GDM1 (cell line): ENCODE measurements around the gene RNF112.
"Not testable (repeated sequence)": the region's sequence is repeated elsewhere in the genome, so short reads cannot be mapped to it uniquely, and the experiment has no call there.

Experiments
- DNase-seq: peaks from one replicate; lab custom pipeline; 2025; lab: John Stamatoyannopoulos, UW

Gene RNF112

DNA sequence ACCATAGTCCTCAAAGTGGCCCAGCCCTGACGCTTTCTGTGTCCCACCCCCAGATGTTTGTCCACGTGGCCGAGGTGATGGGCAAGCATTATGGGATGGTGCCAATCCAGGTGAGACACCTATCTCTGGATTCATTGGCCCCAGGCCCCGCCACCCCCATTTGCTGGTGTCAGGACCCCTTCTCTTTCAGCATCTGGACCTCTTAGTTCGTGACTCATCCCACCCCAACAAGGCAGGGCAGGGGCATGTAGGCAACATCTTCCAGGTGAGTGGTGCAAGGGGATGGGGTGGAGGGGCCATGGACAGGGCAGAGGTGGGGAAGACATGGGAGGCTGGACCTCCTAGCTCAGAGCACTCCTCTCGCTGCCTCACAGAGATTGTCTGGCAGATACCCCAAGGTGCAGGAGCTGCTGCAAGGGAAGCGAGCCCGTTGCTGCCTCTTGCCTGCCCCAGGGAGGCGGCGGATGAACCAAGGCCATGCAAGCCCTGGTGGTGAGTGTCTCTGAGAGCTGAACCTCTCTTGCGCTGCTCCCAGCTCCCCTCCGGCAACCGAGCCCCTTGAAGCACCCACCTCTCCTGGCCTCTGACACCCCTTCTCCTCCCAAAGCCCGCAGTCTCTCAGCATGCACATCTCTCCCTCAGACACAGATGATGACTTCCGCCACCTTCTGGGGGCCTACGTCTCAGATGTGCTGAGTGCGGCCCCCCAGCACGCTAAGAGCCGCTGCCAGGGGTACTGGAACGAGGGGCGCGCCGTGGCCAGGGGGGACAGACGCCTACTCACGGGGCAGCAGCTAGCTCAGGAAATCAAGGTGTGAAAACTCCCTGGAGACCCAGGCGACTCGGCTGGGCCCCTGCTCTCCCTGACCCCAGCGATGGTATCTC is 3.6 kb downstream of the RNF112 start:
- DNase-seq = no peak

DNA sequence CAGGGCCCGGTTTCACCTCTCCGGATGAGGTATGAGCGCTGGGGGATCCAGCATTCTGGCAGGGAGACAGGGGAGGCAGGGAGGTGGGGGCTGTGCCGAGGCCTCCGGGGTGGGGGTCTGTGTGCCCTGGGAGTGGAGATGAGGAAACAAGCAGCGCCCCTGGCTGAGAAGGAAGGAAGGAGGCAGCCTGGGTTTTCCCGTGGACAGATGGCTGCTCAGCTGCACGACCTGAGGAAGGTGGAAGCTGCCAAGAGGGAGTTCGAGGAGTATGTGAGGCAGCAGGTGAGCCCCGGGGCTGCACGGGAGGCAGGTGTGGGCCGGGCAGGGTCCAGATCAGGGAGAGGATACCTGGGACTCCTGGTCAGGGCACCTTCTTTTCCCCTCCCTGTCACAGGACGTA is 4.3 kb downstream of the RNF112 start:
- DNase-seq = no peak

DNA sequence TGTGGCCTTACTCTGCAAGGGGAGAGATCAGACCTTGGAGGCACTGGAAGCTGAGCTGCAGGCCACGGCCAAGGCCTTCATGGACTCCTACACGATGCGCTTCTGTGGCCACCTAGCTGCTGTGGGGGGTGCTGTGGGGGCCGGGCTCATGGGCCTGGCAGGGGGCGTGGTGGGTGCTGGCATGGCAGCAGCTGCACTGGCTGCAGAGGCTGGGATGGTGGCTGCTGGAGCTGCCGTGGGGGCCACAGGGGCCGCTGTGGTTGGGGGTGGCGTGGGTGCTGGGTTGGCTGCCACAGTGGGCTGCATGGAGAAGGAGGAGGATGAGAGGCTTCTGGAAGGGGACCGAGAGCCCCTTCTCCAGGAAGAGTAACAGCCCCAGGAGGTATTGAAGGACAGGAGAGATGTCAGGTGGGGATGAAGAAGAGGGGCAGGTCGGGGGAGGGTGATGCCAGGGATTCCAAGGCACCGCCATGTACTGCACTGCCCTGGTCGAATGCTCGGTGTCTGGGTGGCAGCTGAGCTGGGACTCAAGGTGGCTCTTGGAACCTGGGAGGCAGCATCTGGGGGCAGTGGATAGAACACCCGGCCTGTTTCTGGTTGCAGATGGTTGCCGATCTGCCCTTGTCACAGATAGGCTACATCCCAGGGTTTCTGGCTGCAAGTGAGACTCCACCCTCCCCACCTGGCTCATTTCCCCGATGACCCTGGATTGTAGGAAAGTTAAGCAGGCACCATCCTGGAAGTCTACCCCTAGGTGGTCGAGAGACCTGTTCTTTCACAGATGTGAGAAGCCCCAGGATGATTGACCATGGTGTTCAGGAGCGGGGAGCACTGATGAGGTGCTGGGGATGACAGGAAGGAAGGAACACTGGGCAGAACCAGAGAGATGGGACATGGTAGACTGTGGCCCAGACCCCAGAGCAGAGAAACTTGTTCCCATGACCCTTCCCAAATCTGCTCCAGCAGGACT is 5.1 kb downstream of the RNF112 start:
- no peak for DNase-seq

DNA sequence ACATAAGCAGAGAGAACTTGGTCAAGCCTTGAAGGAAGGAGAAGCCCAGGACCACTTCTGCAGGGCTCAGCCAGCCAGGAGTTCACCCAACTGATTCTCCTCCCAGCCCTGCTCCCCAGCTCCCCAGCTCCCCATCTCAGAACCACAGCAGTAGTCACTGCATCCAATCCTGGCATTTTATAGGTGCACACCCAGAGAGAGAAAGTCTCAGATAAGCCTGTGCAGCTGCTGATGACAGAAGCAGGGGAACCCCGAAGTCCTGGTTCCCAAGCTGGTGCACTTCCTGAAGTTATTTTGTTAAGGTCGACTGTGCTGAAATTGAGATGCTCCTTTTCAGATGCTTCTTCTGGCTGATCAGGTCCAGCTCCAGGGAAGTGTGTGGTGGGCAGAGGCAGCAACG is 6.6 kb downstream of the RNF112 start:
- DNase-seq = no peak

DNA sequence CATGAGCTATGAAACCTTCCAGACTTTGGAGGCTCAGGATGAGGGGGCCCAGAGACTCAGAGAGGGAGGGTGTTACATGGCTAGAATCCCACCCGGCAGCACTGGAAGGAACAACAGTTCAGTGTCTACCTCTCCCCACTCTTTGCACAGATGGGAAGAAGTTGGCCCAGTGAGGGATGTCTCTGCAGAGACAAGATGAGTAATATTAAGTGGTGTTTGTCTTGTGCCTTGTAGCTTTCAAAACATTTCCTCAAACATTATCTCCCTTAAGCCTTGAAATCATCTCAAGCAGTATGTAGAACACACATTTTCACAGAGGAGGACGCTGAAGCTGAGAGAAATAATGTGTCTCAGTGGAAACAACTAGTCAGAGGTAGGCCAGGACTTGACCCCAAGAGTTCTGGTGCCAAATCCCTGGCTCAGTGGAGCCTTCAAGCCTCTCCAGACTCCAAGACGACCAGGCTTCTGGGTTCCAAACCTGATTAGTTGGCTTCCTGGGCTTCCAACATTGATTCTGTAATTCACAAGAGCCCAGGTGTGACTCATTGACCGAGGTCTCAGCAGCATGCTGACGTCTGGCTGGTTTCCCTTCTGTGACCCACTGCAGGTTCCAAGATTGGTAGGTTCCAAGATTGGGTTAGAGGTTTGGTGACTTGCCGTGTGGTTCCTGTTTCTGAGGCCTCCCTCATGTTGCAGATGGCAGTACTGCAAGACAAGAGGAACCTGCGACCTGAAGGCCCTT is 7.4 kb downstream of the RNF112 start:
- DNase-seq = no peak

DNA sequence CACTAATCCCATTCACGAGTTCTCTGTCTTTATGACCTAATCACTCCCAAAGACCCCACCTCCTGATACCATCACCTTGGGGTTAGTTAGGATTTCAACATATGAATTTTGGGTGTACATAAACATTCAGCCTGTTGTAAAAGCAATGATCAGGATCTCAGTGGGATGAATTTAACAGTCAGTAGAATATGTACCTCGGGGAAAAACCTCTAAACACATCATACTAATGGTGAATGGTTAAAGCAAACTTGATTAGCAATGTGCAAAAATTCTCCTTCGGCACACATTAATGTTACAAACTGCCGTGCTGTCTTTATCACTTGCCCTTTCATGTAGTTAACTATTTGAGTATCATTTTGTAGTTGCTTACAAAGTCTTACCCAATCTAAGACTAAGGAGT is 10.2 kb downstream of the RNF112 start:
- DNase-seq = no peak

DNA sequence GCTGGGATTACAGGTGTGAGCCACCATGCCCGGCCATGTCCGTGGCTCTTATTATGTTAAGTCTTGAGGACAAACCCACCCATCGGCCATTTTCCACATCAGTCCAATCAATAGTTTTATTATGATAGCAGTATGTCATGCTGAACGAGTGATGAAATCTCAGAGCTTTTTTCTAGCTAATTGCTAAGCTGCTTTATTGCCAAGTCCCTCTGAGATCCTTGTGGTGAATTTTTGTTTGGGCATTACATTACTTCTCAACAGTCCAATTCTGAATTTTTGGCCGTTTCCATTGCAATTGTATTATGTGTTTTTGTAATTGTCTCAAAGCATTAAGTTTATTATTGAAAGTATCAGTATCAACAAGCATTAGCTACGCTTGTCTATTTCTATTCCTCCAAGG is 10.9 kb downstream of the RNF112 start:
- no peak for DNase-seq

DNA sequence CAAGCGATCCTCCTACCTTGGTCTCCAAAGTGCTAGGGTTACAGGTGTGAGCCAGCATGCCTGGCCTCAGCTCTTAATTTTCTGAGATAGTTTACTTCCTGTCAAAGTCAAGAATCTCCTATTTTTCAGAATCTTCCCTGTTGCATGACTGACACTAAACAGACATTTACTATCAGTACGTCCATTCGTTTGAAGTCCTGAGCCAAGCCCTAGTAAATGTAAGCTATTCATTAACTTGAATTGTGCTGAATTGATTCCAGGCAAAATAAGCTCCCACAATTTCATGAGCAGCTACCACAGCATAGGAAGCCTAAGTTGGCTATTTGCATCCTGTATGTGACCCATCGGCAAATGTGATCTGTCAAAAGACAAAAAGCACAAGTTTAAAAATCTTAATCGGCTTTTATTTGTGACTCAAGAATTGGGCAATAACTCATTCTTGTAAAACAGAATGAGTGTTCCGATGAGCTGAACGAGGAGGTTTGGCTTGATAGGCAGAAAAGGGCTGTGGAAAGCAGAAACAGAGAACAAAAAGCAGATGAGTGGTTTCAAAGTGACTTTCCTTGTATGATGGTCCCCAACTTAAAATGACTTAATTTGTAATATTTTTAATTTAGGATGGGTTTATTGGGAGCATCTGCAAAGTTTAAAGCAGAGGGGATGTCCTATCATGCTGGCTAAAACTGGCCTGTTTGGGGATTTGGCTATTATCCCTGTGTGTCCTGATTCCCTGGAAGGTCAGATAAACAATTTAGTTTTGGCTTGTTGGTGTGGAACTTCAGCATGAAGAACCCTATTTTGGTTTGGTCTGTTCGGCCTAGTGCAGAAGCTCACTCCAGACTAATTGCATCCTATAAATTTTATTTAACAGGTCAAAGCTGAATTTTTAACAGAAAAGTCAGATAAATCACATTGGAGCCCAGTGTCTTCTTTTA is 14.2 kb downstream of the RNF112 start:
- no peak for DNase-seq

DNA sequence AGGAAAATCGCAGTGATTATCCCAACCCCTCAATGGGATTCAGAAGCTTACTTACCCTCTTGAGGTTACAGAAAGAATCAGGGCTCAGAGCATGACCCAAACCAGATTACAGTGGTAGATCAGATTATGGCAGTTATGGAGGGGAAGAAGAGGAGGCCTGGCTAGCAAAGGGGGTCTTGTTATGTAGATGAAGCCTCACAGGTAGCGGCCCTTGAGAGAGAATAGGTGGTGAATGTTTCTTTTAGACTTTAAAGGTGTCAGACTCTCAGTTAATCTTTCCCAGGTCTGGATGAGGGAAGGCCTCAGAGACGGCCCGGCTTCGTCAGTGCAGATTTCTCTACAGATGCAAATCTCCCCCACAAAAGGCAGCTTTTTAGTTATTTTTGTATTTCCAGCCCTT is 15.6 kb downstream of the RNF112 start:
- no peak for DNase-seq

DNA sequence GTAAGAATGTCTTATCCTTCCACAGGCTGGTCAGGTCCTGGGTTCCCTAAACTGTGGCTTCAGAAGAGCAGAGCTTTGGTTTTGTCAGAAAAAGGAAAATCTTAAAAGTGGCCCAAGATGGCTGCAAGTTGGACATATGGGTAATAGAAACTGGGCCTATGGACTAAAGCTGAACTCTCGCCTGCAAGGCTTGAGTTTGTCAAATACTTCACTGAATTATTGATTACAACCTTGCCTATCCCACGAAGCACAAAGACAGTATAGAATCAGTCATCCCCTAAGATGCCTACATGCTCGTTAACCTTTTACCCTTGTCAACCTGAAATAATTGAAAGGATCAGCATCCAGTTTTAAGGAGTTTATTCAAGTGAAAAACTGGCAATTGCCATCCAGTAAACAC is 20.7 kb downstream of the RNF112 start:
- no peak for DNase-seq

DNA sequence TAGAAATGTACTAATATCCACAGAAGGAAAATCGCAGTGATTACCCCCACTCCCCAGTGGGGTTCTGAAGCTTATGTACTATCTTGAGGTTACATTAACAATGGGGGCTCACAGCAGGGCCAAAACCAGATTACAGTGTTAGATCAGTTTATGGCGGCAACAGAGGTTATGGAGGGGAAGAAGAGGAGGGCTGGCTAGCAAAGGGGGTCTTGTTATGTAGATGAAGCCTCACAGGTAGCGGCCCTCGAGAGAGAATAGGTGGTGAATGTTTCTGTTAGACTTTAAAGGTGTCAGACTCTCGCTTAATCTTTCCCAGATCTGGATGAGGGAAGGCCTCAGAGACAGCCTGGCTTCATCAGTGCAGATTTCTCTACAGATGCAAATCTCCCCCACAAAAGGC is 22.2 kb downstream of the RNF112 start:
- no peak for DNase-seq

DNA sequence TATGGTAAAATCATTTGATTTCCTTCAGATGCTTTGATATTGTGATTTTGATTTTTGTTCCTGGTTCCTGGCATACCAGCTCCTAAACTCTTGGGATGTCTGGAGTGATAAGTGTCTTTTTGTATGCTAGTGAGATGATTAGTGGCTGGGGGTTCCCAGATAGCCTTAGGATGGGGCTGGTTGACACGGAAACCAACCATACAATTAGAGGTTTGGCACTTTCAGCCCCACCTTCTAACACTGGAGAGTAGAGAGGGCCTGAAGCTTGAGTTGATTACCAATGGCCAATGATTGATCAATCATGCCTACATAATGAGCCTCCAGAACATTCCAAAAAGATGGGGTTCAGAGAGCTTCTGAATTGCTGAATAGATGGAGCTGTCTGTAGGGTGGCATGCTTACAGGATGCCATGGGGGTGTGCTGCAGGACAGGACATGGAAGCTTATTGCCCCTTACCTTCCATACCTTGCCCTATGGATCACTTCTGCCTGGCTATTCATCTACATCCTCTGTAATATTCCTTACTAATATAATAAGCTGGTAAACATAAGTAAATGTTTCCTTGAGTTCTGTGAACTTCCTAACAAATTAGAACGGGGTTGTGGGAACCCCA is 22.8 kb downstream of the RNF112 start:
- no peak for DNase-seq

DNA sequence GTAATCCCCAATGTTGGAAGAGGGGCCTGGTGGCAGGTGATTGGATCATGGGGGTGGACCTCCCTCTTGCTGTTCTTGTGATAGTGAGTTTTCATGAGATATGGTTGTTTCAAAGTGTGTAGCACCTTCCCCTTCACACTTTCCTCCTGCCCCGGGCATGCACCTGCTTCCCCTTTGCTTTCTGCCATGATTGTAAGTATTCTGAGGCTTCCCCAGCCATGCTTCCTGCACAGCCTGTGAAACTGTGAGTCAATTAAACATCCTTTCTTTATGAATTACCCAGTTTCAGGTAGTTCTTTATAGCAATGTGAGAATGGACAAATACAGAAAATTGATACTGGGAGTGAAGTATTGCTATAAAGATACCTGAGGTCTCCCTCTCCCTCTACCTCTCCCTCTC is 29.4 kb downstream of the RNF112 start:
- DNase-seq = no peak

DNA sequence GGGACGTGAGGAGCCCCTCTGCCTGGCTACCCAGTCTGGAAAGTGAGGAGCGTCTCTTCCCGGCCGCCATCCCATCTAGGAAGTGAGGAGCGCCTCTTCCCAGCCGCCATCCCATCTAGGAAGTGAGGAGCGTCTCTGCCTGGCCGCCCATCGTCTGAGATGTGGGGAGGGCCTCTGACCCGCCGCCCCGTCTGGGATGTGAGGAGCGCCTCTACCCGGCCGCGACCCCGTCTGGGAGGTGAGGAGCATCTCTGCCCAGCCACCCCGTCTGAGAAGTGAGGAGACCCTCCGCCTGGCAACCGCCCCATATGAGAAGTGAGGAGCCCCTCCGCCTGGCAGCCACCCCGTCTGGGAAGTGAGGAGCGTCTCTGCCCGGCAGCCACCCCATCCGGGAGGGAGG is 30.3 kb downstream of the RNF112 start:
- not testable (repeated sequence) for DNase-seq

DNA sequence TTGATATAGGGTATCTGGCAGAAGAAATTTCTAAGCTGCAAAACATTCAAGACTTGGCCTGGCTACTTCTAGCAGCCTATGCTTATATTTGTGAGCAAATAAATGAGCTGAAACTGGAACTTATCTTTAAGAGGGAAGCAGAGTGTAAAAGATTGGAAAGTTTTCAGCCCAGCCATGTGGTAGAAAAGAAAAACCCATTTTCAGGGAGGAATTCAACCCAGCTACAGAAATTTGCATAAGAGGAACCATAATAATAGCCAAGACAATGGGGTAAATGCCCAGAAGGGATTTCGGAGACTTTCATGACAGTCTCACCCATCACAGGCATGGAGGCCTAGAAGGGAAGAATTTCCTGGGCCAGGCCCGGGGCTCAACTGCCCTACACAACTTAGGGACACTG is 31.7 kb downstream of the RNF112 start:
- DNase-seq = no peak

DNA sequence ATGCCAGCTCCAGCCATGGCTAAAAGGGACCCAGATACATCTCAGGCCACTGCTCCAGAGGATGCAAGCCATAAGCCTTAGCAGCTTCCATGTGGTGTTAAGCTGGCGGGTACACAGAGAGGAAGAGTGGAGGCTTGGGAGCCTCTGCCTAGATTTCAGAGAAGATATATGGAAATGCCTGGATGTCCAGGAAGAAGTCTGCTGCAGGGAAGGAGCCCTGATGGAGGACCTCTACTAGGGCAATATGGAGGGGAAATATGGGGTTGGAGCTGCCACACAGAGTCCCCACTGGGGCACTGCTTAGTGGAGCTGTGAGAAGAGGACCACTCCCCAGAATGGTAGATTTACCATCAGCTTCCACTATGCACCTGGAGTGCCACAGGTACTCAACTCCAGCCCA is 32.1 kb downstream of the RNF112 start:
- no peak for DNase-seq

DNA sequence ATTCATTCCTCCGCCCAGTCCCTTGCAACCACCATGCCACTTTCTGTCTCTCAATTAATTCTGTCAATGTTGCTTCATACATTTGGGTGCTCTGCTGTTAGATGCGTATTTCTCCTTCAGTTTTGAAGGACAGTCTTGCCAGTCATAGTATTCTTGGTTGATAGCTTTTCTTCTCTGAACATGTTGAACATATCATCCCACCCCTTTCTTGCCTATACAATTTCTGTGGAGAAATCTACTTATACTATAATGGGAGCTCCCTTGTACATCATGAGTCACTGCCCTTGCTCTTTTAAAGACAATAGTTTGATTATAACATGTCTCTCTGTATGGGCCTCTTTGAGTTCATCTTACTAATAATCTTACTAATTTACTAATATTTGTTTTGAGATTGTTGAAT is 34.1 kb downstream of the RNF112 start:
- DNase-seq = no peak

DNA sequence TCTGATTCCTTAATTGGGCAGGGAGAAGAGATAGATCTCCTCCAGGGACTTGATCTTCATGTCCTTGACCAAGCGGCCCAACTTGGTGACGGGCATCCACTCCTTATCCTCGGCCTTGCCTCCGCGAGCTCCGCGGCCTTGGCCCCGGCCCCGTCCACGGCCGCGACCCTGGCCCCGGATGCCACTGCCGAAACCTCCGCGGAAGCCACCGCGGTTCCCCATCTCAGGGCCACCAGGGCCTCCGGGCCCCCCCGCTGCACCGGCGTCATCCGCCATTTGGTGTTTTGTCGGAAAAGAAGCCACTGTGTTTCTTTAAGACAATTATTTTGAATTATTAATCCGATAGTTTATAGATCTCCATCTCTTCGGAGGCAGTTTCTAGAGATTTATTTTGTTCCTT is 35.5 kb downstream of the RNF112 start:
- not testable (repeated sequence) for DNase-seq

DNA sequence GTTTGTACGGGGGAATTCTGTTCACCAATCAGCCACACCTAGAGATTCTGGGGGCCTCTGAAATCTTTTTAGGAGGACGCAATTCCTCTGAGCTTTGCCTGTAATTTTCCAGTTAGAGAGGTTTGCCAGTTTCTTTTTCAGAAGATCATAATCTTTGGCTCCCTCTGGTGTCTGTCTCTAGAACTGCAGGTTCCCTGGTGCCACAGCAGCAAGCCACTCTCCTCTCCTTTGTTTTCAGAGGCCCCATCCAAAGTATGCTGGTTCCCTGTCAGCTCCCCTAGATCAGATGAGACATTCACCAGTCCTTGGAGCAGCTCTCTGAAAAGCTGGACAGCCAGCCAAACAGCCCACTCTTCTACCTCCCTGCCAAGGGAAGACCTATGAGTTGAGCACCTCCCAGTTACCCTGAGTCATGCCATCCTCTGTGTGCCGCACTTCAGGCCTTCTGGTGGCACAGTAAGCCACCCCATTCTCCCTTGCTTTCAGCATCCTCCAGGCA is 36.1 kb downstream of the RNF112 start:
- no peak for DNase-seq
